Prostate gland (tissue), 2 donors: ENCODE data around the gene ZNF318.

Experiments used
- CTCF ChIP-seq, 4 experiments: fragments of 200-600 bp in 2 of 4; fragments of 450-650 bp in 2 of 4; sonication (generic) in 2 of 4; IDR thresholded peaks; 1 replicate in 3 of 4; 2 replicates in 1 of 4; pipeline ENCODE4 v1.5.1; 2016 to 2019; ENCODE audit warnings: antibody characterized with exemption in 4 of 4, mild to moderate bottlenecking in 2 of 4, moderate library complexity in 2 of 4
- POLR2A ChIP-seq: fragments of 450-650 bp; IDR thresholded peaks from one replicate; pipeline ENCODE4 v1.6.1; 2016; ENCODE audit warnings: antibody characterized with exemption, mild to moderate bottlenecking
- POLR2AphosphoS5 ChIP-seq: sonication (generic); formaldehyde crosslinking; IDR thresholded peaks from one replicate; pipeline ENCODE4 v1.6.1; 2017; ENCODE audit warnings: antibody characterized with exemption

- no peak for TF ChIP-seq CTCF (IDR thresholded peaks at IDR 0.05)
- no peak for TF ChIP-seq POLR2AphosphoS5
- no peak for TF ChIP-seq POLR2A
These were observed 30.3 kb downstream of the ZNF318 start for GRCh38 chr6:43339168-43339567.
